A549 (cell line): Measurements from ENCODE around the gene RPL10.

Source experiments
- EP300 ChIP-seq, 2 experiments: fragments of >200 bp; sonication (Bioruptor Twin); formaldehyde crosslinking; IDR thresholded peaks; 2 replicates in 1 of 2; 3 replicates in 1 of 2; pipeline ENCODE4 v1.6.1; 2016 to 2017
- GATA3 ChIP-seq: IDR thresholded peaks from 2 replicates; pipeline ENCODE4 v1.6.1; 2012; ENCODE audit warnings: borderline replicate concordance
- HOXA7 ChIP-seq: fragments of 250-450 bp; sonication (Bioruptor Pico); IDR thresholded peaks from 2 replicates; pipeline ENCODE4 v1.5.0; 2020; ENCODE audit warnings: mild to moderate bottlenecking, moderate library complexity
- JUNB ChIP-seq: fragments of >200 bp; sonication (Bioruptor Twin); formaldehyde crosslinking; IDR thresholded peaks from 2 replicates; pipeline ENCODE4 v1.6.1; 2016
- MAX ChIP-seq: IDR thresholded peaks from 2 replicates; pipeline ENCODE4 v1.6.1; 2012
- NFE2L2 ChIP-seq: fragments of 150-350 bp; conservative IDR thresholded peaks from 2 replicates; pipeline ENCODE4 v1.6.1; 2014; ENCODE audit warnings: low read length
- POLR2A ChIP-seq: IDR thresholded peaks from 2 replicates; pipeline ENCODE4 v1.6.1; 2012; ENCODE audit warnings: mild to moderate bottlenecking, low read length
- SREBF2 ChIP-seq: fragments of 450-650 bp; IDR thresholded peaks from 2 replicates; pipeline ENCODE4 v1.6.1; 2014; ENCODE audit warnings: mild to moderate bottlenecking, moderate library complexity
- USF2 ChIP-seq: fragments of 450-650 bp; IDR thresholded peaks from 2 replicates; pipeline ENCODE4 v1.6.1; 2014; ENCODE audit warnings: antibody characterized with exemption
- TF ChIP-seq, protein P1 (sequence below): fragments of >200 bp; sonication (Bioruptor Twin); formaldehyde crosslinking; IDR thresholded peaks from 3 replicates; pipeline ENCODE4 v1.5.1; 2016

GRCh38 chrX:154429711-154430110 is 31.5 kb downstream of the RPL10 start:
- TF ChIP-seq, protein P1, sequence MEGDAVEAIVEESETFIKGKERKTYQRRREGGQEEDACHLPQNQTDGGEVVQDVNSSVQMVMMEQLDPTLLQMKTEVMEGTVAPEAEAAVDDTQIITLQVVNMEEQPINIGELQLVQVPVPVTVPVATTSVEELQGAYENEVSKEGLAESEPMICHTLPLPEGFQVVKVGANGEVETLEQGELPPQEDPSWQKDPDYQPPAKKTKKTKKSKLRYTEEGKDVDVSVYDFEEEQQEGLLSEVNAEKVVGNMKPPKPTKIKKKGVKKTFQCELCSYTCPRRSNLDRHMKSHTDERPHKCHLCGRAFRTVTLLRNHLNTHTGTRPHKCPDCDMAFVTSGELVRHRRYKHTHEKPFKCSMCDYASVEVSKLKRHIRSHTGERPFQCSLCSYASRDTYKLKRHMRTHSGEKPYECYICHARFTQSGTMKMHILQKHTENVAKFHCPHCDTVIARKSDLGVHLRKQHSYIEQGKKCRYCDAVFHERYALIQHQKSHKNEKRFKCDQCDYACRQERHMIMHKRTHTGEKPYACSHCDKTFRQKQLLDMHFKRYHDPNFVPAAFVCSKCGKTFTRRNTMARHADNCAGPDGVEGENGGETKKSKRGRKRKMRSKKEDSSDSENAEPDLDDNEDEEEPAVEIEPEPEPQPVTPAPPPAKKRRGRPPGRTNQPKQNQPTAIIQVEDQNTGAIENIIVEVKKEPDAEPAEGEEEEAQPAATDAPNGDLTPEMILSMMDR, result no peak
- TF ChIP-seq USF2 (no peak), NFE2L2 (no peak), SREBF2 (no peak), EP300 (IDR thresholded peaks at IDR 0.05) (no peak), MAX (no peak), POLR2A (no peak), GATA3 (no peak), JUNB (no peak), HOXA7 (CRISPR knock-in tag) (no peak)
